DND-41 (cell line): Measurements from ENCODE around the gene SCLY.

Experiments used
- CTCF ChIP-seq: IDR thresholded peaks from 2 replicates; pipeline ENCODE4 v1.5.1; 2012; ENCODE audit warnings: borderline replicate concordance, low read length, moderate library complexity, mild to moderate bottlenecking; ENCODE audit not compliant: poor library complexity, severe bottlenecking; ENCODE audit errors: extremely low read depth
- EZH2 ChIP-seq: IDR thresholded peaks from 3 replicates; pipeline ENCODE4 v1.6.1; 2012; ENCODE audit warnings: borderline replicate concordance, low read depth, mild to moderate bottlenecking, moderate library complexity, low read length, inconsistent platforms; ENCODE audit not compliant: severe bottlenecking

GRCh38 chr2:238066218-238066617 lies 5.4 kb downstream of the SCLY start:
- no peak for TF ChIP-seq EZH2
- no peak for TF ChIP-seq CTCF
